IMR-90 (cell line): ENCODE data around the gene DYNLRB1. TPM values are rescaled to one million over a fixed set of nuclear protein-coding genes. Genes with fewer than 3 reads are reported as not detected.

Experiments
- ATAC-seq: fragments of 200-7000 bp; cut with Tn5 transposase; 2 replicates; pipeline ENCODE4 v1.9.1; 2020; ENCODE audit warnings: low read depth, mild to moderate bottlenecking, moderate library complexity
- BruUV-seq: library from RNA; stranded (reverse); fragments of 400-500 nt; replicated peaks from 2 replicates; lab custom pipeline; 2021; lab: Mats Ljungman, UMichigan
- CTCF ChIA-PET: fragments of 300-600 bp; formaldehyde crosslinking; extraction: SDS; loops from one replicate; lab custom pipeline; 2021; ENCODE audit warnings: antibody characterized with exemption; lab: Yijun Ruan, JAX
- POLR2A ChIA-PET: fragments of 300-600 bp; sonication (Branson Sonifier 250); formaldehyde crosslinking; loops from one replicate; lab custom pipeline; 2022; ENCODE audit warnings: antibody characterized with exemption; ENCODE audit not compliant: unreplicated experiment; lab: Charles Lee
- DNase-seq: peaks from one replicate; pipeline ENCODE4 v3.0.0; 2013
- H2AFZ ChIP-seq: replicated peaks from 2 replicates; pipeline ENCODE3; 2013; ENCODE audit warnings: low read length, mild to moderate bottlenecking; ENCODE audit not compliant: poor library complexity
- H2AK5ac ChIP-seq: 2 replicates; pipeline ENCODE4 v1.6.1; 2013; ENCODE audit warnings: low read depth, low read length, inconsistent platforms
- H2AK9ac ChIP-seq: replicated peaks from 2 replicates; pipeline ENCODE3; 2013; ENCODE audit warnings: mild to moderate bottlenecking, low read depth, low read length, moderate library complexity; ENCODE audit not compliant: poor library complexity
- H2BK120ac ChIP-seq: 2 replicates; pipeline ENCODE4 v1.6.1; 2013; ENCODE audit warnings: low read depth, low read length, inconsistent platforms
- H2BK15ac ChIP-seq: 3 replicates; pipeline ENCODE4 v1.6.1; 2013; ENCODE audit warnings: low read depth, low read length, inconsistent platforms
- H2BK20ac ChIP-seq: 2 replicates; pipeline ENCODE4 v1.6.1; 2013; ENCODE audit warnings: low read depth, mild to moderate bottlenecking, inconsistent platforms, low read length, moderate library complexity
- H2BK5ac ChIP-seq: 2 replicates; pipeline ENCODE4 v1.6.1; 2013; ENCODE audit warnings: mild to moderate bottlenecking, low read depth, low read length, inconsistent platforms; ENCODE audit not compliant: poor library complexity, severe bottlenecking
- H3K14ac ChIP-seq: replicated peaks from 2 replicates; pipeline ENCODE4 v1.6.1; 2013; ENCODE audit warnings: low read depth, low read length, inconsistent platforms
- H3K18ac ChIP-seq: 2 replicates; pipeline ENCODE4 v1.6.1; 2013; ENCODE audit warnings: low read depth, low read length, control low read depth
- H3K23ac ChIP-seq: 2 replicates; pipeline ENCODE4 v1.6.1; 2013; ENCODE audit warnings: low read depth, low read length, inconsistent platforms
- H3K27ac ChIP-seq: 2 replicates; pipeline ENCODE4 v1.5.1; 2013; ENCODE audit warnings: mild to moderate bottlenecking, control low read depth, low read length; ENCODE audit not compliant: insufficient read depth
- H3K27me3 ChIP-seq: 2 replicates; pipeline ENCODE4 v1.6.1; 2013; ENCODE audit warnings: low read length; ENCODE audit not compliant: control insufficient read depth, insufficient read depth
- H3K36me3 ChIP-seq: 2 replicates; pipeline ENCODE4 v1.6.1; 2013; ENCODE audit warnings: low read length, mixed read lengths; ENCODE audit not compliant: control insufficient read depth, insufficient read depth
- H3K4ac ChIP-seq: 2 replicates; pipeline ENCODE4 v1.6.1; 2013; ENCODE audit warnings: low read depth, low read length, inconsistent platforms
- H3K4me1 ChIP-seq: 2 replicates; pipeline ENCODE4 v1.6.1; 2013; ENCODE audit warnings: low read length, mixed read lengths; ENCODE audit not compliant: control insufficient read depth, insufficient read depth
- H3K4me2 ChIP-seq: 2 replicates; pipeline ENCODE4 v1.6.1; 2013; ENCODE audit warnings: low read depth, mild to moderate bottlenecking, control low read depth, low read length, moderate library complexity
- H3K4me3 ChIP-seq: 2 replicates; pipeline ENCODE4 v1.5.1; 2013; ENCODE audit warnings: low read depth, mild to moderate bottlenecking, control low read depth, low read length, moderate library complexity; ENCODE audit not compliant: insufficient read depth
- H3K56ac ChIP-seq: 2 replicates; pipeline ENCODE4 v1.6.1; 2013; ENCODE audit warnings: low read length, inconsistent platforms; ENCODE audit not compliant: insufficient read depth; ENCODE audit errors: extremely low read depth
- H3K79me1 ChIP-seq, 2 experiments: 2 replicates each; pipeline ENCODE4 v1.6.1; 2013; ENCODE audit warnings: low read length in 2 of 2, inconsistent platforms in 1 of 2, low read depth in 1 of 2
- H3K9ac ChIP-seq: 2 replicates; pipeline ENCODE4 v1.6.1; 2013; ENCODE audit warnings: low read depth, low read length, control low read depth
- H3K9me1 ChIP-seq: 2 replicates; pipeline ENCODE4 v1.6.1; 2013; ENCODE audit warnings: low read length, inconsistent platforms; ENCODE audit not compliant: insufficient read depth
- H3K9me3 ChIP-seq: 2 replicates; pipeline ENCODE4 v1.6.1; 2013; ENCODE audit warnings: low read length; ENCODE audit not compliant: control insufficient read depth, insufficient read depth
- H4K20me1 ChIP-seq: 2 replicates; pipeline ENCODE4 v1.6.1; 2013; ENCODE audit warnings: low read length, inconsistent platforms; ENCODE audit not compliant: insufficient read depth
- H4K5ac ChIP-seq: 2 replicates; pipeline ENCODE4 v1.6.1; 2013; ENCODE audit warnings: mild to moderate bottlenecking, low read depth, low read length, control low read depth
- H4K8ac ChIP-seq, 2 experiments: 2 replicates each; pipeline ENCODE4 v1.6.1; 2013; ENCODE audit warnings: low read depth in 2 of 2, low read length in 2 of 2, control low read depth in 1 of 2, inconsistent platforms in 1 of 2
- H4K91ac ChIP-seq: 2 replicates; pipeline ENCODE4 v1.6.1; 2013; ENCODE audit warnings: low read depth, low read length, inconsistent platforms; ENCODE audit not compliant: insufficient read depth
- CHD1 ChIP-seq: IDR thresholded peaks from 2 replicates; pipeline ENCODE4 v1.6.1; 2012; ENCODE audit warnings: low read depth, low read length, improper control_type of control experiment
- CTCF ChIP-seq: conservative IDR thresholded peaks from 2 replicates; pipeline ENCODE4 v1.5.1; 2012; ENCODE audit warnings: mild to moderate bottlenecking, low read depth, low read length, improper control_type of control experiment
- ELK1 ChIP-seq: fragments of 150-350 bp; IDR thresholded peaks from 2 replicates; pipeline ENCODE4 v1.6.1; 2016; ENCODE audit warnings: low read depth, mild to moderate bottlenecking, low read length, moderate library complexity, borderline replicate concordance
- FOS ChIP-seq: fragments of 150-350 bp; IDR thresholded peaks from 2 replicates; pipeline ENCODE4 v1.6.1; 2016; ENCODE audit warnings: low read depth, low read length
- MAFK ChIP-seq: IDR thresholded peaks from 2 replicates; pipeline ENCODE4 v1.6.1; 2012; ENCODE audit warnings: low read depth, low read length, improper control_type of control experiment
- MXI1 ChIP-seq: IDR thresholded peaks from 2 replicates; pipeline ENCODE4 v1.6.1; 2012; ENCODE audit warnings: low read depth, mild to moderate bottlenecking, low read length, moderate library complexity, borderline replicate concordance
- NFE2L2 ChIP-seq: fragments of 150-350 bp; IDR thresholded peaks from 2 replicates; pipeline ENCODE4 v1.6.1; 2016; ENCODE audit warnings: low read depth, mild to moderate bottlenecking, low read length
- RAD21 ChIP-seq: IDR thresholded peaks from 2 replicates; pipeline ENCODE4 v1.6.1; 2012; ENCODE audit warnings: low read length, improper control_type of control experiment
- RFX5 ChIP-seq: IDR thresholded peaks from 2 replicates; pipeline ENCODE4 v1.8.0; 2012; ENCODE audit warnings: low read depth, mild to moderate bottlenecking, low read length, moderate library complexity
- SMC3 ChIP-seq: fragments of 150-350 bp; IDR thresholded peaks from 2 replicates; pipeline ENCODE4 v1.6.1; 2016; ENCODE audit warnings: low read depth, mild to moderate bottlenecking, antibody characterized with exemption, low read length, moderate library complexity
- WGBS, 2 experiments: methylation state at CpG; one replicate each; pipeline versions ENCODE4 v1.1.5 to v1.1.7; 2013; ENCODE audit warnings: missing lambda C conversion rate in 2 of 2; ENCODE audit not compliant: insufficient read length in 1 of 2; ENCODE audit errors: extremely low coverage in 2 of 2; 5-methylcytosine and 5-hydroxymethylcytosine counted together
- dilution Hi-C: fragments of 300-500 bp; cut with HindIII; formaldehyde crosslinking; loops from one replicate; pipeline ENCODE4 v1.14.3; 2018; ENCODE audit warnings: low sequenced_read_pairs; ENCODE audit not compliant: unreplicated experiment
- in situ Hi-C: fragments of 300-500 bp; cut with MboI; formaldehyde crosslinking; loops from 3 replicates; pipeline ENCODE4 v1.14.3; 2019; ENCODE audit warnings: low sequenced_read_pairs, inconsistent platforms, mixed read lengths
- intact Hi-C: fragments of 100-400 bp; cut with micrococcal nuclease; formaldehyde crosslinking; loops from 2 replicates; pipeline ENCODE4 v1.10.0; 2022
- polyA plus RNA-seq, 3 experiments: library from polyadenylated mRNA; depleted of rRNA; stranded (reverse); fragments of >200 nt; gene quantifications; 2 replicates each; pipeline ENCODE4 v1.2.3, GENCODE V29; 2012; ENCODE audit warnings: low replicate concordance in 1 of 3
- total RNA-seq: library from RNA; depleted of rRNA; stranded (reverse); fragments of >200 nt; gene quantifications from 2 replicates; pipeline ENCODE4 v1.2.3, GENCODE V29; 2012
- TF ChIP-seq, protein P1 (sequence below): fragments of 150-350 bp; IDR thresholded peaks from 2 replicates; pipeline ENCODE4 v1.6.1; 2017; ENCODE audit warnings: mild to moderate bottlenecking, antibody characterized with exemption, low read length, low read depth

DYNLRB1 gene
- total and polyA plus RNA-seq, 2 of the 4 experiments (the other 2 are of a cell fraction), result 82.4 to 380 TPM

DNA sequence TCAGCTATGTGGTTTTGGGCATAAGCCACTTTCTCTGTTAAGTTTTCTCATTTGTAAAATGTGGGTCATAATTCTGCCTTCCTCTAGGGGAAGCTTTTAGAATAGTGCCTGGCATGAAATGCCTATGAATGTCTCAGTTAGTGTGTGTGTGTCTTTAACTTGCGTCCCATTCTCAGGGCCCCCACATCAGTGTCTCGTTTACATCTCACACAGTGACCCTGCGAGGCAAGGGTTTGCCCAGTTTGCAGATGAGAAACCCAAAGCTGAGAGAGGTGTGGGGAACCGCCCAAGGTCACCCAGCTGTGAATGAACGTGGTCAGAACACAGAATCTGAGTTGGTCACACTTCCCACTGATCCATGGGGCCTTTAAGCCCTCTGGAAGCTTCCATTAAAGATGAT, 14.1 kb downstream of the DYNLRB1 start:
- Histone ChIP-seq H3K9me3 (no peaks in the 10 kb centered on the region), H3K56ac (no peak overlapping the region), H3K18ac (no peak overlapping the region), H3K9ac (no peak overlapping the region), H4K8ac (no peak overlapping the region), H3K4me2 (no peak overlapping the region), H2AK5ac (peak overlapping the region; percentile 24; the same call in 1 of the 2 replicates), H2BK20ac (no peak overlapping the region), H3K27ac (no peak overlapping the region), H2BK120ac (no peak overlapping the region), H2BK5ac (no peak overlapping the region), H2BK15ac (no peak overlapping the region), H3K79me1 (peaks cover 56 to 84% of the 10 kb centered on the region in 2 experiments), H3K14ac (no peak overlapping the region), H3K36me3 (peaks cover 75% of the 10 kb centered on the region), H3K4me1 (peaks cover 22% of the 10 kb centered on the region), H3K4me3 (no peak overlapping the region), H3K23ac (peak overlapping the region; percentile 28; the same call in 1 of the 2 replicates), H3K4ac (peak overlapping the region; percentile 41; the same call in 1 of the 2 replicates), H2AK9ac (no peak overlapping the region), H2AFZ (no peak overlapping the region), H4K5ac (no peak overlapping the region), H4K20me1 (peaks cover 20% of the 10 kb centered on the region), H3K9me1 (peaks cover 47% of the 10 kb centered on the region), H3K27me3 (no peaks in the 10 kb centered on the region), H4K91ac (no peak overlapping the region)
- TF ChIP-seq CTCF (no peak), FOS (no peak), RFX5 (no peak), CHD1 (no peak), MXI1 (no peak), MAFK (no peak), NFE2L2 (no peak), RAD21 (no peak), ELK1 (no peak), SMC3 (no peak)
- TF ChIP-seq, protein P1, sequence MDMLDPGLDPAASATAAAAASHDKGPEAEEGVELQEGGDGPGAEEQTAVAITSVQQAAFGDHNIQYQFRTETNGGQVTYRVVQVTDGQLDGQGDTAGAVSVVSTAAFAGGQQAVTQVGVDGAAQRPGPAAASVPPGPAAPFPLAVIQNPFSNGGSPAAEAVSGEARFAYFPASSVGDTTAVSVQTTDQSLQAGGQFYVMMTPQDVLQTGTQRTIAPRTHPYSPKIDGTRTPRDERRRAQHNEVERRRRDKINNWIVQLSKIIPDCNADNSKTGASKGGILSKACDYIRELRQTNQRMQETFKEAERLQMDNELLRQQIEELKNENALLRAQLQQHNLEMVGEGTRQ, result no peak
- intact Hi-C loops, result no loop called here
- DNase-seq, result no peak
- ATAC-seq, result no peak
- WGBS, 2 experiments, result no CpG with 5 or more reads among the region's 5 CpGs
- in situ Hi-C loops, result no loop called here
- dilution Hi-C loops, result no loop called here
- CTCF ChIA-PET, result interaction anchor here (1.1 kb wide), 1 partner anchor 8 kb away, joined by 3 read pairs; no protein-coding TSS in a partner anchor
- POLR2A ChIA-PET, result interaction anchor here (0.6 kb wide), 1 partner anchor 186 kb away, joined by 8 read pairs; no protein-coding TSS in a partner anchor
- BruUV-seq, result no TSS peak
